NCI-H2081 treated with DMSO at 0.1 percent for 48 hours (cell line): Measurements from ENCODE around the gene NFIC.
"Not testable (repeated sequence)": the region's sequence is repeated elsewhere in the genome, so short reads cannot be mapped to it uniquely, and the experiment has no call there.

Experiments used
- DNase-seq: peaks from one replicate; lab custom pipeline; 2025; lab: John Stamatoyannopoulos, UW

The NFIC gene

GRCh38 chr19:3398114-3398899 lies 31.9 kb downstream of the NFIC start:
- no peak for DNase-seq

- DNase-seq = no peak
Measured at GRCh38 chr19:3398900-3399278, 32.5 kb downstream of the NFIC start.

GRCh38 chr19:3399311-3399710 lies 32.9 kb downstream of the NFIC start:
- DNase-seq = not testable (repeated sequence)

GRCh38 chr19:3401004-3401768 lies 34.8 kb downstream of the NFIC start:
- DNase-seq = no peak

GRCh38 chr19:3402631-3403443 lies 36.5 kb downstream of the NFIC start:
- DNase-seq = no peak

- no peak for DNase-seq
Measured at GRCh38 chr19:3403489-3404323, 37.3 kb downstream of the NFIC start.

- no peak for DNase-seq
Measured at GRCh38 chr19:3404324-3405260, 38.2 kb downstream of the NFIC start.

GRCh38 chr19:3405261-3405653 lies 38.9 kb downstream of the NFIC start:
- DNase-seq = no peak

- DNase-seq = no peak
Measured at GRCh38 chr19:3406571-3407111, 40.3 kb downstream of the NFIC start.

GRCh38 chr19:3407556-3408516 lies 41.5 kb downstream of the NFIC start:
- DNase-seq = no peak

GRCh38 chr19:3408996-3409345 lies 42.6 kb downstream of the NFIC start:
- no peak for DNase-seq

GRCh38 chr19:3409346-3410064 lies 43.1 kb downstream of the NFIC start:
- no peak for DNase-seq

GRCh38 chr19:3411636-3412035 lies 45.3 kb downstream of the NFIC start:
- no peak for DNase-seq

GRCh38 chr19:3412066-3412465 lies 45.7 kb downstream of the NFIC start:
- DNase-seq = no peak

GRCh38 chr19:3413796-3414327 lies 47.5 kb downstream of the NFIC start:
- DNase-seq = no peak

GRCh38 chr19:3415695-3416094 lies 49.3 kb downstream of the NFIC start:
- no peak for DNase-seq

- no peak for DNase-seq
Measured at GRCh38 chr19:3420244-3420755, 53.9 kb downstream of the NFIC start.
